Esophagus squamous epithelium (tissue), 4 donors: ENCODE results near the gene SHISA6.

Source experiments
- CTCF ChIP-seq, 6 experiments: fragments of 450-650 bp in 4 of 6; fragments of 200-600 bp in 2 of 6; sonication (generic) in 2 of 6; IDR thresholded peaks; one replicate each; pipeline ENCODE4 v1.5.1; 2016 to 2019; ENCODE audit warnings: antibody characterized with exemption in 6 of 6, mild to moderate bottlenecking in 4 of 6, moderate library complexity in 4 of 6
- POLR2A ChIP-seq, 4 donors: fragments of 450-650 bp; IDR thresholded peaks; one replicate each; pipeline ENCODE4 v1.6.1; 2017; ENCODE audit warnings: antibody characterized with exemption in 4 of 4, mild to moderate bottlenecking in 4 of 4, moderate library complexity in 3 of 4

- TF ChIP-seq CTCF (IDR thresholded peaks at IDR 0.05) (no peak), POLR2A (IDR thresholded peaks at IDR 0.05) (no peak)
Measured at GRCh38 chr17:11252146-11252545, 11.1 kb downstream of the SHISA6 start.
